ENCODE data around the gene B3GALT5.
"Not testable (repeated sequence)": the region's sequence is repeated elsewhere in the genome, so short reads cannot be mapped to it uniquely, and the experiment has no call there.

Gene B3GALT5, protein sequence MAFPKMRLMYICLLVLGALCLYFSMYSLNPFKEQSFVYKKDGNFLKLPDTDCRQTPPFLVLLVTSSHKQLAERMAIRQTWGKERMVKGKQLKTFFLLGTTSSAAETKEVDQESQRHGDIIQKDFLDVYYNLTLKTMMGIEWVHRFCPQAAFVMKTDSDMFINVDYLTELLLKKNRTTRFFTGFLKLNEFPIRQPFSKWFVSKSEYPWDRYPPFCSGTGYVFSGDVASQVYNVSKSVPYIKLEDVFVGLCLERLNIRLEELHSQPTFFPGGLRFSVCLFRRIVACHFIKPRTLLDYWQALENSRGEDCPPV

DNA sequence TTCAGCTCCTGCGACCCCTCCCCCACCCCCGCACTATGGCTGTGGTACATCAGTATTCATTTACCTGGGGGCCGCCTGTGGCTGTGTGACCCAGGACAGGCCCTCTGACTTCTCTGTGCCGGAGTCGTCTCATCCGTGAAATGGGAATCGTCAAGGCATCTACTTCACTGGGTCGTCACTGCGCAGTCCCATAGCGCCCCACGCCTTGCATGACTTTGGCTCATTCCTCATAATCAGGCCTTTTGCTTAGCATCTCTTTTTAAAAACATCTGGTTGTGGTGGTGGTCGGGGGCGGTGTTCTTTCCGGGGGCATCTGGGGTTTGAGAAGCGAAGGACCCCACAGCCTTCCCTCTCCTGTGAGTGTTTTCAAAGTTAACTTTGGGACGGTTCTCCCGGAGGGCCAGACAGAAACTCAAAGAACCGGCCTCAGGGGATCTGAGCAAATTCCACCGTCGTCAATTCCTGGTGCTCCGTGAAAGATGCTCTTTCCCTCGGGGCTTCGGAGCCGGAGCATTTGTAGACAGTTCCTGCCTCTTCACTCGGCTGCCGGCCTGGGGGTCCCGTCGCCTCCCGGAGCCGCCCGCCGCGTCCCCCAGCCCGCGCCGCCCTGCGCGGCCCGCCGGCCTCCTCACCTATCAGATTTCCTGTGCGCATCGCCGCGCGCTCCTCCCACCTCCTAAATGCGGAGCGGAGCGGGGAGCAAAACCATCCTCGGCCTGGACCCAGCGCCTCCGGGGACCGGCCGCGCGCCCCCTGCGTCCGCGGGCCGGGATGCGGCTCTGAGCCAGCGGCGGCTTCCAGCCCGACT lies at the start of gene B3GALT5:
TSS of gene B3GALT5 (plus strand) at position 708 of the 808 bp plus-strand sequence. CDS start 47,620 bp downstream, outside the sequence.
- DNase-seq (ENCODE audit: low read depth, low spot score) = no peak

DNA sequence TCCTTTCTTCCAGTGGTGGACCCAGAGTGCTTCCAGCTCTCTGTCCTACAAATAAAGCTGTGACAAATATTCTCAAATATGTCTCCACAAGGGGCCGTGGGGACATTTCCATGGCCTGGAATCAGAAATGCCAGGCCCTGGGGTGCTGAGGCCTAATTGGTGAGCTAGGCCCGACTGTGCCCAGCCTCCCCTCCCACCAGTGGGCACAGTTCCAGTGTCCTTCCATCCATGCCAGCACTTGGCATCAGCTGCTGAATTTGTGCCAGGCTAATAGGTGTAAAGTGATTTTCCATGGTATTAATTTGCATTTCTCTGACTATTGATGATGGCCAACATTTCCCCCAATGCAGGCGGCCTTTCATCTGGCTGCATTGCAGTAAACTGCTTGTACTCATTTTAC lies 48.5 kb upstream of the B3GALT5 start:
- no peak for DNase-seq (ENCODE audit: low read depth, low spot score)

DNA sequence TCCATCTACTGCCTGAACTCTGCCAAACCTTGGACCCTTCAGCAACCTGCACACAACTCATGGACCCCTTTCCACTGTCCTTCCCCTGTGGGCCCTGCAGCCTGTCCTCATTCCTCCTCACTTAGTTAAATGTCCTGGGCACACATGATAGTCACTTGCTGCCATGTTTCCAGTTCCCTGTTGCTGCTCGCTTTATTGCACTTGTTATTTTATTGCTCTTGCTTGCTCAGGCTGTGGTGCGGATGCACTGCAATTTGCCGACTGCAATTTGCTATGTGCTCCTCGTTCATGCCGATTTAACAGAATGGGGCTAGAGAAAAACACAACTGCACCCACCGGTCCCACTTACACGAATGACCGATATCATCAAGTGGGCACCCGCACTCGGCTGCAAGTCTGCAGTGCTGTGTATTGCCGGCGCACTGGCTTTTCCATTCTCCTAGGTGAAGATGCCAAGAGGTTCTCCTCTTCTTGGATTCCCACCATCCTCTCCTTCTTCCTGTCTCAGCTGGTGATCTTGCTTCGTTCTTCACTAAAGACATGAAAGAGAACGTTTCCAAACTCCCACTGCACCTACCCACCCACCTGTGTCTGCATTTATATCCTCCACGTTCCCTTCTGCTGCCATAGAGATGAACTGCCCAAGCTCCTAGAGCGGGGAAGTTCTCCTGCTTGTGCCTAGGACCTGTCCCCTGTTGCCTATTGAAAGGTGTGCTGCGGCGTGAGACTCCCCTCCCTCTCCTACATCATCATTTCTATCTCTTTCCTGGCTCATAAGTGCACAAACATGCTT lies 45.4 kb upstream of the B3GALT5 start:
- DNase-seq (ENCODE audit: low read depth, low spot score) = no peak

DNA sequence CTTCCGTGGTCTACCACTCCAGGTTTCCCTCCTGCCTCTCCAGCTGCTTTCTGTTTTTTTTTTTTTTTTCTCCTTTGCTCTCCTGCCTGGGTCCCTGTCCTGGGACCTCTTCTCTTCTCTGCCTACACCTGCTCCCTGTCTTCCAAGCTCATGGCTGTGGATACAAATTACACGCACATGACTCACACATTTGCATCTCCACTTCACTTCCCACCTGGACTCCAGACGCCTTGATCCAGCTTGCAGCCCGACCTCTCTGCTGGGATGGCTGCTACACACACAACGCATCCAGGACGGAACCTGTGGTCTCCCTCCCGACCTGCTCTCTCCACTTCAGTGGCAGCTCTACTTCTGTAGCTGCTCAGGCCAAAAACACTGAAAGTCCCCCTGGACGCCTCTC lies 44.4 kb upstream of the B3GALT5 start:
- no peak for DNase-seq (ENCODE audit: low read depth, low spot score)

DNA sequence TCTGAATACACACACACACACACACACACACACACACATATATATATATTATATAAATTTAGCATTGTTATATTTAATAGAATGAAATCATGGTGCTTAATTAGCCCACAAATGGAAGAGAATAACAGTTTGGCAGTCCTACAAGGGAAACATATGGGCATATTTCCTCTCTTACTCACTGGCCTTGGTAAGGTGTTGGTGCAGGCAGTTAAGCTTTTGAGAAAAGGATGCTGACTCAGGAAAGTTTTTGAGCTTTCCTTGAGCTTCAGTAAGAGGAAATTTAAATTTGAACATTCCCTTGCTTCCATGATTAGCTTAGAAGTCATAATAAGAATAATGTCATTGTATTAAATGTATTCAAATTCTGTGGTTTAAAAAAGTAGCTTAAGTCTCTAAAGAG lies 37.0 kb upstream of the B3GALT5 start:
- DNase-seq (ENCODE audit: low read depth, low spot score) = no peak

DNA sequence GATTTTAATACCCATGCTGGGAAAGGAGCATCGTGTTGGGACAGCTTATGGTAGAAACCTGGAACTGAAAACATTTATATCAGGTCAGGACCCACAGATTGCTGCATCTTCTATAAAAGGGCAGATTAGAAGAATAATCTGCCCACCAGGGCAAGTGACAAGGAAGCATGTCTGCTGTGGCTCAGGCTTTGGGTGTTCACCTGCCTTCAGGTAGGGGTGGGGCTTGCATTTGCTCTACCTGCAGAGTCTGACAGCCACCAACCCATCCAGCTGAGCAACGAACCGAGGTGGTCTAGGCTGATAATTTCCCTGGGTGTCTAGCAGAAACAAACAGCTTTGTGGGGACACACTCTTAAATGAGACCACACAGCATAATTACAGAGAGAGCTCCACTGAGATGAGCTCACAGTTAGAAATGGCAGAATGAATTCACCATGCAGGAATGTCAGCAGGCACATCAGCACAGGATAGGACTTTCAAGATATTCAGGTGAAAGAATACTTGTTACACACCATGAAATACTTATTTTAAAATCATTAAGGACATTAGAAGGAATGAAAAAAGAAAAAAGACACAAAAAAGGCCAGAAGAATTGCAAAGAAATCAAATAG lies 36.1 kb upstream of the B3GALT5 start:
- DNase-seq (ENCODE audit: low read depth, low spot score) = no peak

DNA sequence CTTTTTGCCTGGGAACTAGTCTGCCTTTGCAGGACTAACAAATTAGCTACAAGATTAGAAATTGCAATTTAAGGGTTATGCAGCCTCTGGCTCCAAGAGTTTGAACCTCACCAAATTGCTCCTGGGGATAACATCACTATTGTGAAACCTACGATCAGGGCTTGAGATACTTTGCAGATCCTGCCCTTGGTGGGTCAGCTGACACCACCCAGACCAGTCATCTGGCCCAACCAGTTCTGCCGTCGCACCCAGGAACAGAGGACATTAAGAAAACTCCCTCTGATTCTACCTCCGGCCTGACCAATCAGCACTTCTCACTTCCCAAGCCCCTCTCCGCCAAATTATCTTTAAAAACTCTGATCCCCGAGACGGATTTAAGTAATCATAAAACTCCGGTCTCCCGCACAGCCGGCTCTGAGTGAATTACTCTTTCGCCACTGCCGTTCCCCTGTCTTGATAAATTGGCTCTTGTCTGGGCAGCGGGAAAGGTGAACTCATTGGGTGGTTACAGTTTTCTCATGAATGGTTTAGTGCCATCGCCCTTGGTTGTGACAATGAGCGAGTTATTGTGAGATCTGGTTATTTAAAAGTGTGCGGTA lies 32.9 kb upstream of the B3GALT5 start:
- no peak for DNase-seq (ENCODE audit: low read depth, low spot score)

DNA sequence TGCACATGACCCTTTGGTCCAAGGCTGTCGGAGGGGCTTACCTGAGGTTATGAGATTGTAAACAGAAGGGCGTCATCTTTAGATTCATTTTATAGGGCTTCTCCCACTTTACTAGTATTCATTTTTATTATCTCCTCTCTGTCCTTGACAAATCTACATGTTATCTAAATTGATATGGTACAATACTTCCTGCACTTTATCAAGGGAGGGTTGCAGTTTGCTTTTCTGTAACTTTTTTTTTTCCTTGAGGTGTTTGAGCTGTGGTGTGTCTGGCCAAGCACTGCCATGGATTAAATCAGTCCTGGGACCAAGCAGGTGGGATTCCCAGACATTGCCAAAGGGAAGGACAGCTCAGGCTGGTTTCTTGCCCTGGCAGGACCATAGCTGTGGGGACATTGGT lies 32.0 kb upstream of the B3GALT5 start:
- DNase-seq (ENCODE audit: low read depth, low spot score) = no peak

DNA sequence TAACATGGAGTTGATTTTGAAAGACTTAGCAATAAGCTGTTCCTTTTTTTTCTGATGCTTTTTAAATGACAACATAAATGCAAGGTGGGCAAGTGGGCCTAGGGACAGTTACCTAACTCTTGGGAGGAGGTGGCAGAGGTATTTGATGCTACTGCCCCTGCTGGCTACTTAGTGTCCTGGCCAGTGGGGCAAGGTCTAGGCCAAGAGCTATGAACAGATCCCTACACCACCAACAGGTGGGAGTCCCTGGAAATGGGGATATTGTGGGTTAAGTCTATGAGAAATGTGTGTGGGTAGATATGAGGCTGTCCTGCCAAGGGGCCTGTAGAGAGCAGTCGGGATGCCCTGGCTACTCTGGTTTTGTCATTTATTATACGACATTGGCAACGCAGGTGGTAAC lies 31.3 kb upstream of the B3GALT5 start:
- DNase-seq (ENCODE audit: low read depth, low spot score) = no peak

DNA sequence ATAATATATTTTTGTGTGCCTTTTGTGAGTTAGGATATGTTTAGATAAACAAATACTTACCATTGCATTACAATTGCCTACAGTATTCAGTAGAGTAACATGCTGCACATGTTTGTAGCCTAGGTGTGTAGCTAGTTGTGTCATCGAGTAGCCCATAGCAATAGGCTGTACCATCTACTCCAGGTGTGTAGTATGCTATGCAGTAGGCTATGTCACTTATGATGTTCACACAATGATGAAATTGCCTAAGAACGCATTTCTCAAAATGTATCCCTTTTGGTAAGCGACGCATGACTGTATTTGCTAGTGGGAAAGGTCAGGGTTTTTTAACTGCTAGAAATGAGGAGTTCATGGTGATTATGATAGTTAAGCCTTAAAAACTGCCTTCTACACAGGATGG lies 30.0 kb upstream of the B3GALT5 start:
- DNase-seq (ENCODE audit: low read depth, low spot score) = no peak

DNA sequence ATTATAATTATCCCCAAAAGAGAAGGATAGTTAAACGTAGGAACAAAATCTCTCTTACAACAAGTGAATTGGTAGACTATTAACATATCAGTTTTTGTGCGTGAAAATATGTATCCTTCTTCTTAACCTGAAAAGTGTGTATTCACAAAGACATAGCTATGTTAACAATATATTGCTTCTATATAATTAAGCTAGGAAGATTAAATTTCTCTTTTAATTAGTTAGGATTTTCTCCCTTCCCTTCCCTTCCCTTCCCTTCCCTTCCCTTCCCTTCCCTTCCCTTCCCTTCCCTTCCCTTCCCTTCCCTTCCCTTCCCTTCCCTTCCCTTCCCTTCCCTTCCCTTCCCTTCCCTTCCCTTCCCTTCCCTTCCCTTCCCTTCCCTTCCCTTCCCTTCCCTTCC lies 29.2 kb upstream of the B3GALT5 start:
- DNase-seq (ENCODE audit: low read depth, low spot score) = not testable (repeated sequence)

DNA sequence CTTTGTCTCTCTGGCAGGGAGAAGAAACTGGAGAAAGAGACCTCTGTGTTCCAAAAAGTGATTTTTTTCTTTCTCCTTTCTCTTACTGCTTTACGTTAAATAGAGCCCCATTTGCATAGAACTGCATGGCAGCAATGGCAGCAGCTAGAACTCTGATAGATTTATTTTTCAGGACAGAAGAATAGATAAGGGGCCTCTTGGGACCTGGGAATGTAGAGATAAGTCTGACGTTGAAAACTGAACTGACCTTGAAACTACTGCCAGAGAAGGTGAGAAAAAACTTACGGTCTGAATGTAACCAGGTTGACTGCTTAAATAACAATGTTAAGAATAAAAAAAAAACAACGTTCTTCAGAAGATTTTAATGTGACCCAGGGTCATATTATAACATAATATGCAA lies 25.4 kb upstream of the B3GALT5 start:
- no peak for DNase-seq (ENCODE audit: low read depth, low spot score)

DNA sequence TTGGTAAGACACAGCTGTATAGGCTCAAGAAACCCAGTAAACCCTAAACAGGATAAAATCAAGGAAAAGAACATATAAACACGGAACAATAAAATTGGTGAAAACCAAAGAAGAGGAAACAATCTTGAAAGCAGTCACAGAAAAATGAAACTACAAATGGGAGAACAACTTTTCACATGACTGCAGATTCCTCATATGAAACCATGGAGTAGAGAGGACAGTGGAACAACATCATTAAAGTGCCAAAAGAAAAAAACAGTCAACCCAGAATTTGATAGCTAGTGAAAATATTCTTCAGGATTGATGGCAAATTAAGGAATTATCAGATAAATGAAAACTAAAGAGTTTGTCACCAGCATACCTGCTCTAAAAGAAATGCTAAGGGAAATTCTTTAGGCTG lies 23.9 kb upstream of the B3GALT5 start:
- no peak for DNase-seq (ENCODE audit: low read depth, low spot score)

DNA sequence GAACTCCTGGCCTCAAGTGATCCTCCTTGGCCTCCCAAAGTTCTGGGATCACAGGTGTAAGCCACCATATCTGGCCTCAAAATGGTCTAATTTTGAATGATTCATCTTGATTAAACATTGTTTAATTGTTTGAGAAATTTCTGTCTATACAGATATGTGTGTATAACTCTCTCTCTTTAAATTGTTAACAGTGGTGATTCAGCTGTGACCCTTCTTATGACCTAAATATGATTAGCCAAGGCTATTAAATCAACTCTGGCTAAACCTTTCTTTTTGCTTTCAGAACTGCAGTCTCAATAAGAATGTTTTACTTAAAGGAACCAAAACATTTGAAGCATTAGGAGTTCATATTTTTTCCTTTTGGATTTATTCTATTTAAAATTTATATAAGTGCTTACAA lies 19.2 kb upstream of the B3GALT5 start:
- DNase-seq (ENCODE audit: low read depth, low spot score) = no peak

DNA sequence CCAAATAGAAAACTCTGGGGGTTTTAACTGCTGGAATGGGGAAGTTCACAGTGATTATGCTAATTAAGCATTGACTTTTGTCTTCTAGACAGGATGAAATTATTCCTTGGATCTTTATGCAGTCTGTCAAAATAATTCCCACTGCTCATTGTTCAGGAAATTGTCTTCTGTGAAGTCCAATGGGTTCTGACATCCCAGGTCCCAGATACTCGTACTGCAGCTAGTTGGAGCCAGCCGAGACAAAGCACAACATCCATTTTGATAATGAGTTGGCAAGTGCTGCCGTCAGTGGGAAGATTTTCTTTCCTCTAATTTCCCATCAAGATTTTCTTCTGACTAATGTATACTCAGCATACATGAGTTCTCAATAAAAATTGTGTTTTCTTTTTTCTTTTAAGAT lies 17.3 kb upstream of the B3GALT5 start:
- DNase-seq (ENCODE audit: low read depth, low spot score) = no peak

DNA sequence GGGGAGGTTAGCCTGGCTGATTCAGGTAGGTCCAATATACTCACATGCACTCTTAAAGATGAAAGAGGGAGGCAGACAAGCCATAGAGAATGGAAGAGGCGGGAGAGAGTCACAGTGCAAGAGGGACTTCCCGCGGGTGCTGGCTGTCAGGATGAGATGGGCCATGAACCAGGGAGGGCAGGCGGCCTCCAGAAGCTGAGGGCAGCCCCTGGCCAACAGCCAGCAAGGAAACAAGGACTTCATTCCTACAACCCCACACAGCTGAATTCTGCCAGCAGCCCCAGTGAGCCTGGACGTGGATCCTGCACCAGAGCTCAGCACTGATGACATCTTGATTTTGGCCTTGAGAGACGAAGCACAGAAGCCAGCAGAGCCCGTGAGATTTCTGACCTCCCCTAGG lies 15.1 kb upstream of the B3GALT5 start:
- DNase-seq (ENCODE audit: low read depth, low spot score) = no peak

DNA sequence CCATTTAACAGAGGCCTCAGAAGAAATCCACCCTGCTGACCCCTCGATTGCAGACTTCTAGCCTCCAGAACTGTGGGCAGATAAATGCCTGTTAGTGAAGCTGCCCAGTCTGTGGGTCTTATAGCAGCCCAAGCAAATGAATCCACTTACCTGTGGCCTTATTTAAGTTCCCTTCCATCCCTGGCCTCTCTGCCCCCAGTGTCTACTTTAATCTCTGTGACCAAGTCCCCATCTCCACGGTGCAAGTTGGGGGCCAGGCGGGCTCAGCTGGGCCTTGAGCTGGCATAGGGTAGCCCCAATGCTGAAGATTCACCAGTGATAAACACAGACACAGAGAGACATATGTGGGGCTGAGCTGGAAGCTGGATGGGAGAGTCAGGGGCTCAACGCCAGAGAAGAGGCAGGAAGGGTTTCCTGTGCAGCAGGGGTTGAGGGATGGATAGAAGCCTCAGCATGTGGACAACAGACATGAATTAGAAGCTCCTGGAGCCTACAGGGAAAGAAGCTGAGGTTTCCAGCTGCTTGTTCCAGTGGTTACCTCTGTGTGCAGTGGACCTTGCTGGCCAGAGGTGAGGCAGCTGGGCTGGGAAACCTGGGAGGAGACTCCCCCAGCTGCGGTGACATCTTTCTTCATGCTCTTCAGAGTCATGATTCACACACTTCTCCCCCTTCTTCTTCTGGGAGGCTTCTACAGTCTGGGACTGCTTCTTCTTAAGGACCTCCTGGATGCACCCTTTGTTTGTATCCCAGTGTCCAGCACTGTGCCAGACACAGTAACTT lies 13.4 kb upstream of the B3GALT5 start:
- no peak for DNase-seq (ENCODE audit: low read depth, low spot score)

DNA sequence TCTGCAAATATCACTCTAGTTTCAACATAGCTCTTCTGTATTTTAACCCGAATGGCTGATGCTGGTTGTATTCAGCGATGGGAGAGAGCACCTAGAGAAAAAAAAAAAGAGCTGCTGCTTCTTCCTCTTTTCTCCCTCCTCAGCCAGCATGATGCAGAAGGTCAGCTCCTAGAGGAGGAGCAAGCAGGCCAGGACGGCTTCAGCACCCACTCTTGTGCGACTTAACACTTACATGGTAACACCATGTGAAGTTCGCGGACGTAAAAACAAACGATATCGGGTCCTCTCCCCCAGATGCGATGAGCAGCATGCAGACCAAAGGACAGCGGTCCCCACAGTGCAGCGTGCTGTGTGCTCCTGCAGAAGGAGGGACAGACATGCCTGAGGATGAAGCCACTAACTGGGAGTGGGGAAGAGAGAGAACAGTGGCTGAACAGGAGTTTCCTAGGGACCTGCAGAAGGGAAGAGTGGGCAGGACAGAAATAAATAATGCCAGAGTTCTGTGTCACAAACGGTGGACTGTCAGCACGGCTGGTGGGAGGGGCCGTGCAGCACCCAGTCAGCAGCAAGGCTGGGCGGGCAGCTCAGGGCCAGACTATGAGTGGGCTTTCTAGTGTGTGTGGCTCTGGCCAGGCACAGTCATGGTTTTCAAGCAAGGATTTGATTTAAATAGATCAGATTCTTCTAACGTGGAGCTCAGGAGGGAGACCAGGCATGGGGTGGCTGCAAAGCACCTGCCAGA lies 11.4 kb upstream of the B3GALT5 start:
- DNase-seq (ENCODE audit: low read depth, low spot score) = no peak

DNA sequence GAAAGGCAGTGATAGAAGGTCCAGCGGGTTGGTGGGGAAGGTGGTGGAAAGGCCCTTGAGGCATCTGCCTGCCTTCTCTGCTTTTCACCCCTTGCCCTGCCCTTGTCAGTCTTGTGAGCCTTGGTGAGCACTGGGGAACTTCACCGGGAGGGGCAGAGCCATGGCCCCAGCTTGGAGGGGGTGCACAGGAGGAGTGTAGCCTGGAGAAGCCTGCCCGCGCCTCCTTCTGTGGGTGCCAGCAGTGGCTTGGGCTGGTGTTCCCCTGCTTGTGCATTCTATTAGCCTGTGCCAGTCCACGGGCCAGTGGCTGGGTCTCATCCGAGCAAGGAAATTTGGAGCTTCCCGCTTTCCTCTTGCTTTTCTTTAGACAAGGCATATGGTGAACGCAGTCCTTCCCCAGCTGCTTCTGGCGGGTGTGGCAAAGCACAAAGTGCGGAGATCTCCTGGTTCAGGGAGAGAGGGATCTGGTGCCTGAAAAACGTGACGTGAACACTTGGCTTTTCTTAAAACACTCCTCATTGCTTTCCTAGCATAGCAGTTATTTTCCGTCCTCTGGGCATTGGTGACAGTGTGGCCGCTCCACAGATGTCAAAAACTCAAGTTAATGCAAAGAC lies 10.6 kb upstream of the B3GALT5 start:
- no peak for DNase-seq (ENCODE audit: low read depth, low spot score)

DNA sequence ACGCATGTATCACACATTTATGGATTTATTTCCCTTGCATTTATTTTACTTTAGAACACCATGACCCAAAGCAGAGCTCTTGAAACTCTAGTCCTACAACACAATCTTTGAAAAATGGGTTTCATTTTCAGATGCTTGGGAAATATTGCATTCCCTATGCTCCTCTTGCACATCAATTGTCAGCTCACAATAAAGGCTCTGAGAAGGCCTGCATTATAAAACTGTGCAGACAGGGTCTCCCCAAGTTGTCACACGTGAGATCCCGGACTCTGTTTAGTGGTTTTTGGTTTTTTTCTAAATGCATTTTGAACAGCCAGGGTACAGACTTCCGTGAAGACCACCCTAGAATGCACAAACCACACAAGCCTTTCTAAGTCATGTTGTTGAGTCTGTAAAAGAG lies 9.9 kb upstream of the B3GALT5 start:
- no peak for DNase-seq (ENCODE audit: low read depth, low spot score)
